Measurements from ENCODE around the gene CHMP2A. TPM values are rescaled to one million over a fixed set of nuclear protein-coding genes. Genes with fewer than 3 reads are reported as not detected.

The CHMP2A gene
- polyA plus RNA-seq, 1 of the 3 experiments (the other 2 are of a cell fraction) = 381 TPM

DNA sequence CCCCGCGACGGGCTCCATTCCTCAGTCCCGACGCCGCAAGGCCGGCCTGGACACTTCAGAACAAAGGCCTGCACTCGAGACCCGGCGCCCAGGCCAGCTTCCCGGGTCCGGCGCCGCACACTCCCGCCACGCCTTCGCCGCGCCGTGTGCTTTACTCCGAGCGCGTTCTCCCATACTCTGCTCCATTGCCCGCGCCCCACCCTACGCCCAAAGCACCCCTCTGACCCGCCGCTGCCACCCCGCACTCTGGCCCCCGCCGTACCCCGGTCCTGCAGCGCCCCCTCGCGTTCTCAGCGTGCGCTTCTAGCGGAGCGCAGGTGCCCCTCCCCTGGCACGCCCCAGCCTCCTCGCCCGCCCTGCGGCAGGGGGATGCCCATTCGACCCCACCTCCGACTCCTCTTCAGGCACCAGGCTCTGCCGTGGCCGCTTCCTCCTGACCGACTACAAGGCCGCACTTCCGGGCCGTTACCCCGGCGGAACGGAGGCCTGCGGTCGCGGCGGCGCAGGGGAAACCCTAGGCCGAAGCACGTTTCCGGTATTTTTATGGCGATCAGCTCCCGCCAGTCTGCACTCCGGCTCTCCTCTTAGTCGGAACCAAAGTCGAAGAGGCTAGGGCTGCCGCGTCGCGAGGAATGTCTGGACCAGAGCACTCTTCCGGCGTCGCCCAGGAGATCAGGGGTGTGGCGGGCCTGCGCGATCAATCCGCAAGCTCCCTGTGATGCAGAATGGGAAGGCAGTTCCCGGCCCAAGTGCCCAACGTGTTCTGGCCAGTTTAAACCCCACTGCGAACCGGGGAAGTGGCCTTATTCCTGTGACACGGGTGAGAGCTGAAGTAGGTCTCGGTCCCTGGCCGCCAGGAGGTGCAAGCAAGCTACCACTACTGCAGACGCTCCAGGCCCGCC is 35.3 kb downstream of the CHMP2A start, which contains the start of gene ZBTB45:
Gene ZBTB45 (minus strand): TSS at position 456 of the 902 bp plus-strand sequence. CDS start 2,137 bp downstream, outside the sequence.
- Histone ChIP-seq H2AFZ (ENCODE audit: low read depth) (peak within 1 kb of the TSS; percentile 86), H3K4me3 (ENCODE audit: low read depth in 2 of 2, low read length in 1 of 2) (peak within 1 kb of the TSS; percentile 75 to 83), H3K4me1 (ENCODE audit: control insufficient read depth in 1 of 2, insufficient read depth in 2 of 2, low read depth in 1 of 2, low read length in 1 of 2) (peaks cover 0 to 29% of the 10 kb centered on the region in 2 experiments; a peak in 1 of 4 replicates), H3K9me2 (no peaks in the 10 kb centered on the region), H3K27me3 (ENCODE audit: insufficient read depth) (no peaks in the 10 kb centered on the region), H3K4me2 (peak within 1 kb of the TSS; percentile 98), H3K79me2 (ENCODE audit: insufficient read depth) (peaks cover 52% of the 10 kb centered on the region), H3K27ac (ENCODE audit: low read depth in 2 of 2, low read length in 1 of 2) (peak within 1 kb of the TSS; percentile 92 to 97), H3F3A (replicated peaks; ENCODE audit: insufficient read depth) (peaks cover 19% of the 10 kb centered on the region), H3K36me3 (replicated peaks in 1 of 2; ENCODE audit: control insufficient read depth in 1 of 2, insufficient read depth in 2 of 2, low read length in 1 of 2) (peaks cover 3 to 19% of the 10 kb centered on the region in 2 experiments), H3K9me3 (no peaks in the 10 kb centered on the region), H4K20me1 (ENCODE audit: insufficient read depth) (no peaks in the 10 kb centered on the region; the same call in 1 of the 2 replicates), H3K9ac (peak within 1 kb of the TSS; percentile 93)
- WGBS (ENCODE audit: low lambda C conversion rate) = 1% methylated on average over 45 of the region's 87 CpGs
- peak; percentile 93 for DNase-seq
- ChIA-PET POLR2A (interaction anchor here (1.0 to 3.8 kb wide), 14 partner anchors 8 to 193 kb away, joined by 3 to 49 read pairs (median 4); partner anchors contain the start of genes CHMP2A, MZF1, RPS5 and SLC27A5), CTCF (interaction anchor here (0.5 to 4.7 kb wide), 42 partner anchors 9 to 1130 kb away, joined by 3 to 81 read pairs (median 4); partner anchors contain the start of genes CHMP2A, MZF1, TRIM28 and UBE2M)
- TF ChIP-seq SMC3 (IDR thresholded peaks at IDR 0.05; ENCODE audit: low read depth, low read length) (peak; percentile 35), FOSL2 (IDR thresholded peaks at IDR 0.05; ENCODE audit: borderline replicate concordance, low read depth) (no peak), GABPA (IDR thresholded peaks at IDR 0.05; ENCODE audit: low read depth) (peak; percentile 100), ELF1 (IDR thresholded peaks at IDR 0.05) (peak; percentile 90), JUND (IDR thresholded peaks at IDR 0.05) (no peak), RCOR1 (IDR thresholded peaks at IDR 0.05; ENCODE audit: low read length) (peak; percentile 74), CHD2 (IDR thresholded peaks at IDR 0.05; ENCODE audit: low read length, partially characterized antibody) (peak; percentile 89), EZH2phosphoT487 (IDR thresholded peaks at IDR 0.05; ENCODE audit: borderline replicate concordance, low read depth) (no peak), FOXM1 (IDR thresholded peaks at IDR 0.05; ENCODE audit: low read depth) (0 out of 2 replicates have a peak, but pooled peaks have one; percentile 28), NFIC (IDR thresholded peaks at IDR 0.05; ENCODE audit: borderline replicate concordance) (no peak), MXI1 (IDR thresholded peaks at IDR 0.05; ENCODE audit: low read depth, low read length) (peak; percentile 87), RXRA (IDR thresholded peaks at IDR 0.05; ENCODE audit: borderline replicate concordance, low read depth) (no peak), TEAD4 (IDR thresholded peaks at IDR 0.05; ENCODE audit: borderline replicate concordance, insufficient read depth) (0 out of 2 replicates have a peak, but pooled peaks have one; percentile 34), TAF1 (IDR thresholded peaks at IDR 0.05; ENCODE audit: borderline replicate concordance, low read depth, low read length) (peak; percentile 98), GATA2 (CRISPR knock-in tag; IDR thresholded peaks at IDR 0.05) (no peak), EP300 (IDR thresholded peaks at IDR 0.05; ENCODE audit: borderline replicate concordance in 1 of 2, low read depth in 1 of 2, low read length in 1 of 2) (peak; percentile 14 to 56; a peak in 2 of 4 replicates), TCF12 (IDR thresholded peaks at IDR 0.05) (peak; percentile 24; the same call in 1 of the 2 replicates), SIN3A (IDR thresholded peaks at IDR 0.05; ENCODE audit: borderline replicate concordance, low read depth, low read length) (peak; percentile 88), MEF2A (IDR thresholded peaks at IDR 0.05; ENCODE audit: borderline replicate concordance, low read depth) (no peak)
- TF ChIP-seq, protein P1, sequence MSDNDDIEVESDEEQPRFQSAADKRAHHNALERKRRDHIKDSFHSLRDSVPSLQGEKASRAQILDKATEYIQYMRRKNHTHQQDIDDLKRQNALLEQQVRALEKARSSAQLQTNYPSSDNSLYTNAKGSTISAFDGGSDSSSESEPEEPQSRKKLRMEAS (IDR thresholded peaks at IDR 0.05; ENCODE audit: low read depth) = peak; percentile 73
- TF ChIP-seq, protein P2, sequence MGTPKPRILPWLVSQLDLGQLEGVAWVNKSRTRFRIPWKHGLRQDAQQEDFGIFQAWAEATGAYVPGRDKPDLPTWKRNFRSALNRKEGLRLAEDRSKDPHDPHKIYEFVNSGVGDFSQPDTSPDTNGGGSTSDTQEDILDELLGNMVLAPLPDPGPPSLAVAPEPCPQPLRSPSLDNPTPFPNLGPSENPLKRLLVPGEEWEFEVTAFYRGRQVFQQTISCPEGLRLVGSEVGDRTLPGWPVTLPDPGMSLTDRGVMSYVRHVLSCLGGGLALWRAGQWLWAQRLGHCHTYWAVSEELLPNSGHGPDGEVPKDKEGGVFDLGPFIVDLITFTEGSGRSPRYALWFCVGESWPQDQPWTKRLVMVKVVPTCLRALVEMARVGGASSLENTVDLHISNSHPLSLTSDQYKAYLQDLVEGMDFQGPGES (IDR thresholded peaks at IDR 0.05; ENCODE audit: low read depth, low read length) = peak; percentile 51
- TF ChIP-seq, protein P3, sequence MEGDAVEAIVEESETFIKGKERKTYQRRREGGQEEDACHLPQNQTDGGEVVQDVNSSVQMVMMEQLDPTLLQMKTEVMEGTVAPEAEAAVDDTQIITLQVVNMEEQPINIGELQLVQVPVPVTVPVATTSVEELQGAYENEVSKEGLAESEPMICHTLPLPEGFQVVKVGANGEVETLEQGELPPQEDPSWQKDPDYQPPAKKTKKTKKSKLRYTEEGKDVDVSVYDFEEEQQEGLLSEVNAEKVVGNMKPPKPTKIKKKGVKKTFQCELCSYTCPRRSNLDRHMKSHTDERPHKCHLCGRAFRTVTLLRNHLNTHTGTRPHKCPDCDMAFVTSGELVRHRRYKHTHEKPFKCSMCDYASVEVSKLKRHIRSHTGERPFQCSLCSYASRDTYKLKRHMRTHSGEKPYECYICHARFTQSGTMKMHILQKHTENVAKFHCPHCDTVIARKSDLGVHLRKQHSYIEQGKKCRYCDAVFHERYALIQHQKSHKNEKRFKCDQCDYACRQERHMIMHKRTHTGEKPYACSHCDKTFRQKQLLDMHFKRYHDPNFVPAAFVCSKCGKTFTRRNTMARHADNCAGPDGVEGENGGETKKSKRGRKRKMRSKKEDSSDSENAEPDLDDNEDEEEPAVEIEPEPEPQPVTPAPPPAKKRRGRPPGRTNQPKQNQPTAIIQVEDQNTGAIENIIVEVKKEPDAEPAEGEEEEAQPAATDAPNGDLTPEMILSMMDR (IDR thresholded peaks at IDR 0.05) = peak; percentile 74
- TF ChIP-seq, protein P4, sequence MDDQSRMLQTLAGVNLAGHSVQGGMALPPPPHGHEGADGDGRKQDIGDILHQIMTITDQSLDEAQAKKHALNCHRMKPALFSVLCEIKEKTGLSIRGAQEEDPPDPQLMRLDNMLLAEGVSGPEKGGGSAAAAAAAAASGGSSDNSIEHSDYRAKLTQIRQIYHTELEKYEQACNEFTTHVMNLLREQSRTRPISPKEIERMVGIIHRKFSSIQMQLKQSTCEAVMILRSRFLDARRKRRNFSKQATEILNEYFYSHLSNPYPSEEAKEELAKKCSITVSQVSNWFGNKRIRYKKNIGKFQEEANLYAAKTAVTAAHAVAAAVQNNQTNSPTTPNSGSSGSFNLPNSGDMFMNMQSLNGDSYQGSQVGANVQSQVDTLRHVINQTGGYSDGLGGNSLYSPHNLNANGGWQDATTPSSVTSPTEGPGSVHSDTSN (IDR thresholded peaks at IDR 0.05) = peak; percentile 52
- TF ChIP-seq, protein P5, sequence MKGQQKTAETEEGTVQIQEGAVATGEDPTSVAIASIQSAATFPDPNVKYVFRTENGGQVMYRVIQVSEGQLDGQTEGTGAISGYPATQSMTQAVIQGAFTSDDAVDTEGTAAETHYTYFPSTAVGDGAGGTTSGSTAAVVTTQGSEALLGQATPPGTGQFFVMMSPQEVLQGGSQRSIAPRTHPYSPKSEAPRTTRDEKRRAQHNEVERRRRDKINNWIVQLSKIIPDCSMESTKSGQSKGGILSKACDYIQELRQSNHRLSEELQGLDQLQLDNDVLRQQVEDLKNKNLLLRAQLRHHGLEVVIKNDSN (IDR thresholded peaks at IDR 0.05; ENCODE audit: borderline replicate concordance, low read depth) = 0 out of 2 replicates have a peak, but pooled peaks have one; percentile 49
- TF ChIP-seq, protein P6, sequence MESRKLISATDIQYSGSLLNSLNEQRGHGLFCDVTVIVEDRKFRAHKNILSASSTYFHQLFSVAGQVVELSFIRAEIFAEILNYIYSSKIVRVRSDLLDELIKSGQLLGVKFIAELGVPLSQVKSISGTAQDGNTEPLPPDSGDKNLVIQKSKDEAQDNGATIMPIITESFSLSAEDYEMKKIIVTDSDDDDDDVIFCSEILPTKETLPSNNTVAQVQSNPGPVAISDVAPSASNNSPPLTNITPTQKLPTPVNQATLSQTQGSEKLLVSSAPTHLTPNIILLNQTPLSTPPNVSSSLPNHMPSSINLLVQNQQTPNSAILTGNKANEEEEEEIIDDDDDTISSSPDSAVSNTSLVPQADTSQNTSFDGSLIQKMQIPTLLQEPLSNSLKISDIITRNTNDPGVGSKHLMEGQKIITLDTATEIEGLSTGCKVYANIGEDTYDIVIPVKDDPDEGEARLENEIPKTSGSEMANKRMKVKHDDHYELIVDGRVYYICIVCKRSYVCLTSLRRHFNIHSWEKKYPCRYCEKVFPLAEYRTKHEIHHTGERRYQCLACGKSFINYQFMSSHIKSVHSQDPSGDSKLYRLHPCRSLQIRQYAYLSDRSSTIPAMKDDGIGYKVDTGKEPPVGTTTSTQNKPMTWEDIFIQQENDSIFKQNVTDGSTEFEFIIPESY (IDR thresholded peaks at IDR 0.05; ENCODE audit: borderline replicate concordance, low read depth) = no peak; the same call in 1 of the 2 replicates

Measured in SK-N-SH (cell line).